ENCODE measurements around the gene LYSMD1. TPM values are rescaled to one million over a fixed set of nuclear protein-coding genes. Genes with fewer than 3 reads are reported as not detected.

Gene LYSMD1
- total RNA-seq, 1 donor from 2014 or later: 16.4 TPM

DNA sequence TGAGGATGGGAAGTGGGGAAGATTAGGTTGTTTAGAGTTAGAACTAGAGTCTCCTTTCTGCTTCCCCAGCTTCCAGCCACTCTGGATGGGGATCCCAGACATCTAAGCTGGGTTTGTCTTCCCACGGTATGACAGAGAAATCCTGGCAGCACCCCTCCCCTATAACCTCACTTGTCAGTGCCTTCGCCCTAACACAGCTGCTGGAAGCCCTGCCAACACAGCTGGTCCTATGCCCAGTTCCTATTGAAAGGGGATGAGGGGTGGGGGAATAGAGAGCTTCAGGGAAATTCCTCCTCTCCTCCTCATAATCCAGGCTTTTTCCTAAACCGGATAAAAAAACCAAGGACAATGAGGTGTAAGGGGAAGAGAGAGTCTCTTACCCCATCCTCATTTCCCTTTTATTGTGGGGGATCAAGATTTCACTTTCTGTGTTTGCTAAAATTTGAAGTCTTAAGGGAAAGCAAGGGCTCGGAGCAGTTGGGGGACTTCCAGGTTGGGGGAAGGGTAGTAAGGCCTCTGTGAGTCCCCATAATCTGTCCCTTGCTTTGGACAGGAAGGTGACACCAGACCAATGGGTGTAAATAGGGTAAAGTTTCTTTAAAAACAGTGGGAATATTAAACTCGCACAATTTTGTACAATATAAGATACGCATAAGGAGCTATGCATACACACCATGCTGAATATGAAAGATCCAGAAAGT lies 9.5 kb upstream of the LYSMD1 start:
- peak; percentile 65 for DNase-seq

DNA sequence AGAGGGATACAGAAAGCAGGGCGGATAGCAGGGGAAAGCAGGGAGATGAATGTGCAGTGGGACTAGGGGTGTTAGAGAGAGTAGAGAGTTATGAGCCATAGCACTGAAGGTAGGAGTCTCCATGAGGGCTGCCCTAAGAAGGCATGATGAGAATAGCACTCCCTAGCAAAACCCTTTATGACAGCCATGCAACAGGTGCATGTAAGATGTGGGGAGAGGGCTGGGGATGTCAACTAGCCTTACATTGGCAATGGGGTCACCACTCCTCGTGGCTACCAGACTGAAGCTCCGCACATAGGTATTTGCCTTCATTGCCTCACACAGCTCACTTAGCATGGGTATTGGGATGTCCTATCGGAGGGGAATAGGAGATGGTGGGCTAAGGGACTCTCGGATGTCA lies 5.5 kb upstream of the LYSMD1 start:
- no peak for DNase-seq

DNA sequence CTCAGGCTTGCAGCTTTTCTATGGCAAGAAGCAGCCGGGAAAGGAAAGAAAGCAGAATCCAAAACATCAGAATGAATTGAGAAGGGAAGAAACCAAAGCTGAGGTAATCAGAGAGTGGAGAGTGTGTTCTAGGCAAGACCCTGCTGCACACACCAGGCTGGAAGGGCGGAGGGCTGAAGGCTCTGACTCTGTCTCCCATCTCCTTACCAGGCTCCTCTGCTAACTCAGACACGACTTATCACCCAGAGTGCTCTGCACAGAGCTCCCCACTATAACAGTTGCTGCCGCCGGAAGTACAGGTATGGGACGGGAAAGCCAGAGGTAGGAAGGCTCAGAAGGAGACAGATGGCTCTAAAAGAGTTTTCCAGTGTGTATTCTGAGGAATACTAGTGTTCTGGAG lies 1.4 kb upstream of the LYSMD1 start:
- DNase-seq: no peak

DNA sequence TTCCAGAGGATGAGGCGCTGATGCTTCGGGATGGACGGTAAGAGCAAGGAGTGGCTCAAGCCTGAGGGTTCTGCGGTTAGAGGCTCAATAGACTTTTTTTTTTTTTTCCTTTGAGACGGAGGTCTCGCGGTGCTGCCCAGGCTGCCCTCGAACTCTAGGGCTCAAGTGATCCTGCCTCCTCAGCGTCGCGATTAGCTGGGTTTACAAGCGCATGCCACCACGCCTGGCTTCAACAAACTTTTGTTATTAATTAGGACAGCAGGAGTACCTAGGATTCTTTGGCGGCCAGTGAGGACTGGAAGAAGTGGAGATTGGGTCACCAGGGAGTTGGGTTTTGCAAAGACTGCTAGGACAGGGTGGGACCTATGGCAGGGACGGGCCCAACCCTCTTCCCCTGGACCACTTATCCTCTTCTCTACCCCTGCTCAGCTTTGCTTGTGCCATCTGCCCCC lies 829 bp upstream of the LYSMD1 start:
- no peak for DNase-seq

DNA sequence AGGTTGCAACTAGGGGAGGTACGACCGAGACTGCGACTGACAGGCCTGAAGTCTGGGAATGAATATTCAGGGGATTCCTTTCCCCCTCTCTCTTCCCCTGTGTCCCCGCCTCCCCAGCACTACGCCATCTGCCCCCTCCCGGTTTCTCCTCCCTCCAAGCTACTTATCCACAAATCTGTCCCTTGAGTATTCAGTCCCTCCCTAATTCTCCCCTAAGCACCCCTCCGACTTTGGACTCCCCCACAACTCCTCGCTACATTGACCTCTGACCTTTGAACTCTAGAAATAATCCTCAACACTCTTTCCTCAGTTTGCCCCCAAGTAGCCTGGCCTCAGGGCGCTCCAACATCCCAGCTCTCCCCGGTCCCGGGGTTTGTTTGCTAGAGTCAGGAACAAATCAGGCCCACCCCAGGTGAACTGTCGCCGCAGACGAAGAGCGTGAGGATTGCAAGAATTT lies 393 bp downstream of the LYSMD1 start:
- peak; percentile 67 for DNase-seq

DNA sequence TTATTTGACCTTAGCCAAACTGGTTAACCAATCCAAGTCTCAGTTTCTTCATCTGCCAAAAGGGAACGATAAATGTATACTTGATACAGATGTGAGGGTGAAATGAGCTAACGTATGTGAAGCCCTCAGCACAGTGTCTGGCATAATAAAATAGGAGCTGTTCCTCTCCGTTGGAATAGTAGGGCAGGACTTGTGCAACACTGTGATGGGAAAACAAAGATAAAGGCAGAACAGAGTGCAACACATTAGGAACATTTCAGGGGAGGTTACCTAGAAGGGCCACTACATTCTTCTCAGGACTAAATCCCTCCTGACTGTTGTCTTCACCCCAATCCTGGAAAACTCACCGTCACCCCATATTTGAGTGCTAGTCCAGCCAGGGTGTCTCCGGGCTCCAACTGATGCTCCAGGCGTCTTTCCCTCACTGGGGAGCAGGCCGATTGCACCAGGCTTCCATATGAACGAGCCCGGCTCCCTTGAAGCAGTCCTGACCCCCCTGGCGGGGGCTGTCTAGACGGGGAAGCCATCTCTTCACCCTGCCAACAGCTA lies 896 bp downstream of the LYSMD1 start:
- DNase-seq: no peak

DNA sequence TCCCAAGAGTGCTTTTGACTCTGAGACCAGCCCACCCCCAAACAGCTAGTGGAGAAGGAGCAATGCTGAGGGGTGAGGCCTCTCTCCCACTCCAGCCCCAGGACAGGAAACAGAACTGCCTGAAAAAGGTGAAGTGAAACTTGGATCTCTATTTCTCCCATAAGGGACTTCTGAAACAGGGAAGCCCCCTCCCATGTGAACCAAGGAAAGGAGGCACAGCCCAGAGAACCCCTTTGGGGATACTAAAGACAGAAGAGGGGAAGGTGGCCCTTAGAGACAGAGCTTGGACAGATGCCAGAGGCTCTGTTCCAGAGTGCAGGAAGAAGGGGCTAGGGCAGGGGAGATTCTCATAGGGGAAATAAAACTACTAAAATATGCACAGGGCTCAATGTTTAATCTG lies 6.3 kb downstream of the LYSMD1 start:
- DNase-seq: no peak

DNA sequence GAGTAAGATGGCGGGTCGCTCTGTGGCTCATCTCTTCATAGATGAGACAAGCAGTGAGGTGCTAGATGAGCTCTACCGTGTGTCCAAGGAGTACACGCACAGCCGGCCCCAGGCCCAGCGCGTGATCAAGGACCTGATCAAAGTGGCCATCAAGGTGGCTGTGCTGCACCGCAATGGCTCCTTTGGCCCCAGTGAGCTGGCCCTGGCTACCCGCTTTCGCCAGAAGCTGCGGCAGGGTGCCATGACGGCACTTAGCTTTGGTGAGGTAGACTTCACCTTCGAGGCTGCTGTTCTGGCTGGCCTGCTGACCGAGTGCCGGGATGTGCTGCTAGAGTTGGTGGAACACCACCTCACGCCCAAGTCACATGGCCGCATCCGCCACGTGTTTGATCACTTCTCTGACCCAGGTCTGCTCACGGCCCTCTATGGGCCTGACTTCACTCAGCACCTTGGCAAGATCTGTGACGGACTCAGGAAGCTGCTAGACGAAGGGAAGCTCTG lies 6.9 kb downstream of the LYSMD1 start:
- DNase-seq: no peak

DNA sequence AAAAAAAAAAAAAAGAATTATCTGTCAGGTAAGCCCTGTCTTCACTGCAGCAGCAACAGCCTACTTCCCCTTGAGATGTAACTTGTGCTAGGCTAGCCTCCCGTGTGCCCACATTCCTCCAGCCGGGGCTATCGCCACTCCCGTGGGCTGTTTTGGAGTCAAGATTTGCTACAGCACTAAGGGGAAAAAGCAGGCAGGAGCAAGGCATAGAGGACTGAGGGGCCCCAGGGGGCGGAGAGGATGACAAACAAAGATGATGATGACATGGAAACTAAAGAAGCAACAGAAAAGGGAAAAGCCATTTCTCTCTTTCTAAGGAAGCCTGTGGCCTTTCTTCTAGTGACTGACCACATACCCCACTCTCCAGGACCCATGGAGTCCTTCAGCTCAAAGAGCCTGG lies 7.4 kb downstream of the LYSMD1 start:
- DNase-seq: no peak

DNA sequence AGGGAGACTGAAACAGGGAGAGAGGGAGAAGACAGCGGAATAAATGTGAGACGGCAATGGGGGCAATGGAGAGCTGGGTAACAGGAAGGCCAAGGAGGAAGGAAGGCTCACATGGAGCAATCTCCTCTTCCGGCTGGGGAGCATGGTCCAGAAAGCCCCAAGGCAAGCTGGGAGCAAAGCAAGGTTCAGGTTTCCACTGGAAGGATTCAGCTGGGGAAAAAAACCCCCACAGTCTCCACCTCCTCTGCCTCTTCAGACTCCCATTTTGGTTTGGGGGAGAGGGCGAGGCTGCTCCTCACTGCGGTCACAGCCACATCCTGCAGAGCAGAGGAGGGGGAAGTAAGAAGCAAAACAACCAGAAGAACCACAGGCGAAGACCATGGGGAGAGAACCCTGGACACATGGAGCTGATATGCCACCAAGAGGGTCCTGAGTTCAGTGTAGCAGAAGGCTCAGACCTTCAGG lies 8.6 kb downstream of the LYSMD1 start:
- DNase-seq: no peak

DNA sequence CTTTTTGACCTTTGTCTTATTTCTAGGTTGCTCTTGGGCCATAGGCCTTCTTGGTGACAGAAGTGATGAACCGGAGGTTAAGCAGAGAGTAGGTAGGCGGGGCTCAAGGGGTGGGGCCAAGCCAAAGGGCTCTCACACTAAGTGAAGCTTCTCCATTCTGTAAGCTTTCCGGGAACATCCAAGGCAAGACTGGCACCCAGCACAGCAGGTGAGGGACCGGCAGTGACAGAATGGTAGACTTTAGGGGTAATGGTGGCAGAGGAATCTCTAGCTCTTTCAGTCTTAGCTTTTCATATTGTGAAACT lies 9.2 kb downstream of the LYSMD1 start, which contains the start of gene TNFAIP8L2:
TNFAIP8L2 (plus strand) TSS at position 135 of the 305 bp plus-strand sequence. CDS start 2,049 bp downstream, outside the sequence.
- no peak for DNase-seq

DNA sequence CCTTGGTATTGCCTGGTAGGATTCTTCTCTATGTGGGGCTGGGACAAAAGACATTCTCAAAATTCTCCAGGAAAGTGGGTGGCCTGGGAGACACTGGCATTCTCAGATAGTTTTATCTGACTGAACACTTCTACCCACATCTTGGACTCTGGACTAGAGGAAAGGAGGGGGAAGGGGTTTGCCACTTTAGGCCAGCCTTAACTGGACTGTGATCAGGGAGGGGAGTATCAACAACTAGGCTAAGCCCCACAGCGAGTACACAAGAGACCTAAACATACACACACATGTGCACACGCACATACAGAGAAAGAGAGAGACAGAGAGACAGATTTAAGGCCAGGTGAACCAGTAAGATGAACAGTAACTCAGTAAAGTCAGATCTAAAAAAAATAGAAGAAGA lies 18.0 kb downstream of the LYSMD1 start:
- DNase-seq: no peak

DNA sequence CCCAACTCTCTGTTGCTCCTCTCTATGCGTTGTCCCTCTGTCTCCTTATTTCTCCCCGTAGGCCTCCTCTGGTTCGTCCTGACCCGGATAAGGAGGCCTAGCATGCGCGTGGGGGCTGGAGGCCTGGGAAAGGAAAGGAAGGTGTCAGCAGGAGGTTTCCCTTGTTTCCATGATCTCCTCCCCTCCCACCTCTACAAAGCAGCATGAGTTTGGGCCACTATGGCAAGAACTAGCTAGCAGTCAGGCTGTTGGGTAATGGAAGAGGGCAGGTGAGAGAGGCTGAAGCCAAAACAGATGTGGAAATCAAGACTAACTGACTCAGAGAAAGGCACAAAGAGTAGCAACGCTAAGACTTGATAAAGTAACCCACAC lies 18.6 kb downstream of the LYSMD1 start:
- DNase-seq: no peak

DNA sequence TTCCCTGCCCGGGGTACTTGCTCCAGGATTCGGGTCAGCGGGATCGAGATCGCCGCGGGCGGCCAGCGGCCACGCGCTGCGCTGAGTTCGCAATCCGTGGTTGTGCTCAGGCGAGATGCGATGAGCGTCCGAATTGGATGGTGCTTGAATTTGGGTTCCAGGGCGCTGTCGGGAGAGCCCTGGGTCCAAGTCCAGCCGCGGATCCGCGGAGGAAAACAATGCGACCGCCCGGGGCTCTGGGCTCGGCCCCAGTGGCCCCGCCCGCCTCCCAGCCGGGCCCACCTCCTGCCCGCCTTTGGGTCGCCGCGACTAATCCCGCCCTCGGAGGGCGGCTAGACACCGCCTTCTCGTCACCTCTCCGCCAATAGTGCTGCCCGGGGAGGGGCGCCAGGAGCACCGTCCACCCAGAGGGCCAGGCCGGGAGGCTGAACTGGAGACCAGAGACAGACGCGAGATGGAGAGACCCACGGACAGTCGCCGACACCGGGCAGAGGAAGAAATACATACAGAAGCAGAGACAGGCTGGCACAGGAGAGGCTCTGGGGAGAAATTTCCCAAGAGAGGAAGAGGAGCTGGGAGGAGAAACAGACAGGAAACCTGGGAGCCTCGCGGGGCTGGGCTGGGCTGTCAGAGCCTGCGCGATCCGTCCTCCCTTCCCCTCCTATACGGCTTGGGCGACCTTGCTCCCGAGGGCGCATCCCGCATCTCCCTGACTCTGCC lies 19.1 kb downstream of the LYSMD1 start, which contains the start of gene SEMA6C:
SEMA6C (minus strand) TSS at position 220 of the 720 bp plus-strand sequence. CDS start 4,010 bp downstream, outside the sequence.
- peak; percentile 97 for DNase-seq

DNA sequence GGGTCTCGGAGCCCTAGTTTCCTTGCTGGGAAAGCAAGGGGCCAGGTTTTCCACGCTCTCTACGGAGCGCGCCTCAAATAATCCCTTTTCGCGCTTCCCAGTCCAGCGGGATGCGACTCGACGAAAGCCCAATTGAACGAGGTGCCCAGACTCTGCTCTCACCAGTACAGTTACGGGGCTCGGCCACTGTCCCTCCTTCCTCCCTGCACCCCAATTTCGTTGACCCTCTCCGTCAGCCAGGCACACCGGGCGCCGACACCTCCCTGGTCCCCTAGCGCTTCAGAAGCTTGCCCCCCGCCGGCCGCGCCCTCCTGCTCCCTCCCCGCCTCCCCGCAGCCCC lies 19.7 kb downstream of the LYSMD1 start:
- DNase-seq: no peak

DNA sequence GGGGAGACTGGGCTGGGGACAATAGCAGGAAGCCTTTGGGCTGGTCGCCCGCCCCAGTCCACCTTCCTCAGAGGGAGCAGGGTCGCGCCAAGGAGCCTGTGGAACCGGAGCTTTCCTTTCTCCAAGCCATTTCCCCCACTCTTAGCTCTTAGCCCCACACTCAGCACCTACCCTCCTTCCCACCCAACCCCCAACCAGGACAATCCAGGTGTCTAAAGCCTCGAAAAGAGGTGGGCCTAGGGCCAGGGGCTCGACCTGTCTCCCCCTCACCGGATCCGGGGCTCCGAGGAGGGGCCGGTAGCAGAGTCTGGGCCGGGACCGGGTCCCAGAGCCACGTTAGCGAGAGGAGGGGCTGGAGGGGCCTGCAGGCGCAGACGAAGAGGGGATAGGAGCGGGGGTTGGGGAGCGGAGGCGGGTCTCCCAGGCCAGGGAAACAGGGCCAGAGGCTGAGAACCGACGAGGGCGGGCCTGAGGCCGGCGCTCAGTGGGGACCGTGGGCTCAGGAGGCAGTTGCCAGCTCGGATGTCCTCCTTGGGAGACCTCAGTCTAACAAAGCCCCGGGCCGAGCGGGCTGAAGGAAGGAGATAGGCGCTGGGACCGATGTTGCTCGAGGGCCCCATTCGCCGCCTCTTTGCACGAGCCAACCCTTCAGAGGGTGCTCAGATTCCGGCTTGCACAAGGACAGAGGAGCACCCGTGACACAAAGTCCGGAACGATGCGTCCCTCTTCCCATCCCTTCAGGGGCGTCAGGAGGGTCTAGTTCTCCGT lies 20.2 kb downstream of the LYSMD1 start:
- DNase-seq: peak; percentile 45

DNA sequence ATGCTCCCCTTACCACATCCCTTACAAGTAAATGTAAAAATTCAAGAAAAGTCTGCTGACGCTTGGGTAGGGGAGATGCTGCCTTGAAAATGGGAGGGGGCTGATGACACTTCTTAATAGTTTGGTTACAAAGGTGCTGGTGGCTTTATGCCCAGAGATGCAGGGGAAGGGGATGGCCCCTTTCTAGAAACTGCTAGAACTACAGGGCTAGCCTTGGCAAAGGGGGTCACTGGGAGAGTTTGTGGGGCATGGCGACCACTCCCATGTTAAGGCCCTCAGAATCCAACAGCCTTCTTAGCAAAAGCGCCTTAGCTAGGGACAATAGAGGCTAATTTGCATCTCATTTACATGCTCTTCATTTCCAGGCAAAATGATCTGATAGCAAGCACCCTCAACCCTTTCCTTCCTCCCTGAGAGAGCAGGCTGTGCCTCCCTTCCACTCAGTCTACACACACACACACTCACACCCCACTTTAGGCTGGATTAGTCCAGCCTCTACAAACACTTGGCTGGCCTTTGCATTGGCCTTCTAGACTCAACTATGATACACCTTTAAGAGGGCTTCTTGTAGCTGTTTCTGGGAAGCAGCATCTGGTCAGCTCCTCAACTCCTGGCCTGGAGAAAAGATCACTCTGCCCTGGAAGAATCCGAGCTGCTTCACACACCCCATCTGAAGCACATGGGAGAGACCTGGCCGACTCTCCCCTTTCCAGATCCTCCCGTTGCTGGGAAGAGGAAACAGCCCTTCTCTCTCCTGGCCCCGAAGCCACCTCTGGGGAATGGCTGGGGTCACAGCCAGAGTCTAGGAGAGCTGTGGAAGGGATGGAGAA lies 21.0 kb downstream of the LYSMD1 start:
- no peak for DNase-seq

DNA sequence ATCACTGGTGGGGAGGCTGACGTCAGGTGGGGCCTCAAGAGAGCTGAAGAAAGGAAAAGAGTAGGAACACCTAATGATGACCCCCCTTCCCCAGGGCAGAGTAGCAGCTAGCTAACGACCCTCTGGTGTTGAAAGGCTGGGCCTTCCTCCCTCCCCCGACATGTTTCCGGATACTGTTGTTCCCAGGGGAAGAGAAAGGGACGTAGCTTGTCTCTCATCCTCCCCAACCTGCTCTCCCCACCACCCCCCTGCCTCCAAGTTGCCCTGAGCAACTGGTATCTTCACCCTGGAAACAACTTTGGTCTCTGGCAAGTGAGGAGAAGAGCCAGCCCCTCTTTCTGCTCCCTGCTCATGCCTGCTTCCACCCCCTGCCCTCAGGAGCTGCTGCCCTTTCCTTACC lies 21.7 kb downstream of the LYSMD1 start:
- no peak for DNase-seq

DNA sequence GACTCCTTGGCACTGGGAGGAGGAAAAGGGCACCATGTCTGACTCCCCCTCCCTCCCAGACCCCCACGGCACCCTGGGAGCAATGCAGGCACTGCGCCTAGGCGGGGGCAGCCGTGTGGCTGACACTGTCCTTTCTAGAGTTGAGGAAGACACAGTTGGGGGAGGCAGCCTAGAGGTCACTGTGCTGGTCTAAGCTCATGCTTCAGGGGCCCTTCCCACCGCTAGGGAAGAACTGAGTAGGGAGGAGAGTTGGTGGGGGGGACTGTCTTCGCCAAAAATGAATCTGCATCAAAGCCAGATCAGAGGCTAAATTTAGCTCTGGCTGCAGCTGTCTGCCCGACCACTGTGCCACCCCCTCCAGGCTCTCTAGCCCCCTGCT lies 22.7 kb downstream of the LYSMD1 start:
- no peak for DNase-seq

DNA sequence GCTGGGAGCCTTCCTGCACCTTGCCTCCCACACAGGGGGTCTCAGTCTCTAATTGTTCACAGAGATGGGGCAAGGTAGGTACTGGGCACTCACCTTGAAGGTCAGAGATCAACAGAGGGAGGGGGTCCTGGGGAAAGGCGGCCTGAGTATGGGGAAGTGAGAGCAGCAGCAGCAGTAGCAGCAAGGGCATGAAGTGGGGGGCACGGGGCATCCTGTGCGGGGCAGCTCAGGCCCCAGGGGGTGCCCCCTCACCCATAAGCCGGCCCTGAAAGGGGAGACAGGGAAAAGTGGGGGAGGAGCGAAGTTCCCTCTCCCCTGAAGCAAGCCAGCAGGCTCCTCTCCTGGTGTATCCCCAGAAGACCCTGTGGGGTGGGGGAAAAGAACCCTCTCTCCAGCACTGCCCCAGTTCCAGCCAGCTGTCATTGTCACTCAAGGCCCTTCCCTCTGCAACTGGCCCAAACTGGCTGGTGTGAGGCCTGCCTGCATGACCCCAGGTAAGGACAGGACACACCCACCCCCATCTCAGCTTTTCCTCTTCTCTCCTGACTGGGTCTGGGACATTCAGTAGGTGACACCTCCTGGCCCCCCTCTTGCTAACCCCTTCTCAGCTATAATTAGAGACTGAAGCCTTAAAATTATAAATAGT lies 23.2 kb downstream of the LYSMD1 start:
- no peak for DNase-seq

DNA sequence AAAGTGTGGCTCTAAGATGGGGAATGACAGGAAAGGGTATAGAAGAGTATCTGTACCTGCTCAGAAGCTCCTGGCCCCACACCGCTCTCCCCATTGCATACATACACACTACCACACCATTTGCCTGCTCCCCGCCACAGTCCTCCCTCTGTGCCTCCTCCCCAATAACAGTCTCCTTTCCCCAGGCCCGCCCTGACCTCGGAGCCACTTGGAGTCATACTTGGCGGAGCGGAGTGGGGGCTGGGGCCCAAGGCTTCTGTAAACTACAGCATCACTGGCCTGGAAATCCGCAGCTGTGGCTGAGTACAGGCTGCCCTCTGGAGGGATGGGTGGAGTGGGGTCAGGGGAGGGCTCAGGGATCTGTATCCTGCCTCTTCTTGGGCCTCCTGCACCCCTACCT lies 27.9 kb downstream of the LYSMD1 start:
- DNase-seq: no peak
